NT2/D1 (cell line): ENCODE data around the gene CROT.

Experiments
- DNase-seq: peaks from one replicate; pipeline ENCODE4 v3.0.0-alpha.2; 2011; ENCODE audit warnings: low read depth, low spot score
- H3K27me3 ChIP-seq: 2 replicates; pipeline ENCODE4 v1.6.0; 2011; ENCODE audit warnings: mild to moderate bottlenecking; ENCODE audit not compliant: insufficient read length, insufficient read depth
- H3K36me3 ChIP-seq: 2 replicates; pipeline ENCODE4 v1.6.1; 2011; ENCODE audit warnings: mild to moderate bottlenecking, low read length, mixed read lengths; ENCODE audit not compliant: insufficient read depth, insufficient read length
- H3K4me1 ChIP-seq: 2 replicates; pipeline ENCODE4 v1.5.1; 2011; ENCODE audit not compliant: insufficient read depth, insufficient read length
- H3K4me3 ChIP-seq: 2 replicates; pipeline ENCODE4 v1.5.1; 2011; ENCODE audit warnings: low read depth; ENCODE audit not compliant: insufficient read length
- H3K9ac ChIP-seq: 2 replicates; pipeline ENCODE4 v1.6.0; 2011; ENCODE audit warnings: low read depth; ENCODE audit not compliant: insufficient read length
- H3K9me3 ChIP-seq: 2 replicates; pipeline ENCODE4 v1.5.1; 2011; ENCODE audit warnings: mild to moderate bottlenecking, low read length; ENCODE audit not compliant: insufficient read depth
- SUZ12 ChIP-seq: IDR thresholded peaks from 2 replicates; pipeline ENCODE4 v1.6.1; 2011; ENCODE audit not compliant: insufficient read length, insufficient read depth; ENCODE audit errors: extremely low read depth
- YY1 ChIP-seq: IDR thresholded peaks from 2 replicates; pipeline ENCODE4 v1.6.1; 2011; ENCODE audit not compliant: insufficient read length, insufficient read depth
- ZNF274 ChIP-seq: IDR thresholded peaks from 2 replicates; pipeline ENCODE4 v1.6.1; 2011; ENCODE audit warnings: mild to moderate bottlenecking, low read depth, low read length

CROT gene

GRCh38 chr7:87414794-87415188 lies 69.3 kb downstream of the CROT start:
- Histone ChIP-seq H3K27me3 (no peaks in the 10 kb centered on the region), H3K9ac (no peak overlapping the region), H3K4me1 (no peaks in the 10 kb centered on the region), H3K4me3 (no peak overlapping the region), H3K36me3 (no peaks in the 10 kb centered on the region), H3K9me3 (no peaks in the 10 kb centered on the region)
- TF ChIP-seq YY1, result no peak
- TF ChIP-seq SUZ12, result no peak
- no peak for TF ChIP-seq ZNF274
- no peak for DNase-seq

- H3K36me3 ChIP-seq, result no peaks in the 10 kb centered on the region
- H3K9ac ChIP-seq, result no peak overlapping the region
- no peak for TF ChIP-seq YY1
- TF ChIP-seq SUZ12, result no peak
- TF ChIP-seq ZNF274, result no peak
- no peak overlapping the region for H3K4me3 ChIP-seq
- no peaks in the 10 kb centered on the region for H3K4me1 ChIP-seq
- DNase-seq, result peak; percentile 62
- no peaks in the 10 kb centered on the region for H3K27me3 ChIP-seq
- H3K9me3 ChIP-seq, result no peaks in the 10 kb centered on the region
Measured at GRCh38 chr7:87416682-87417587, 71.5 kb downstream of the CROT start.

- no peaks in the 10 kb centered on the region for H3K27me3 ChIP-seq
- TF ChIP-seq YY1, result no peak
- TF ChIP-seq SUZ12, result no peak
- TF ChIP-seq ZNF274, result no peak
- DNase-seq, result no peak
Measured at GRCh38 chr7:87420173-87420572, 74.7 kb downstream of the CROT start.

GRCh38 chr7:87424075-87424474 lies 78.6 kb downstream of the CROT start:
- H3K4me1 ChIP-seq, result no peaks in the 10 kb centered on the region
- H3K27me3 ChIP-seq, result no peaks in the 10 kb centered on the region
- no peaks in the 10 kb centered on the region for H3K36me3 ChIP-seq
- TF ChIP-seq SUZ12 (no peak), ZNF274 (no peak), YY1 (no peak)
- DNase-seq, result no peak
- H3K9me3 ChIP-seq, result no peaks in the 10 kb centered on the region
- no peak overlapping the region for H3K9ac ChIP-seq
- no peak overlapping the region for H3K4me3 ChIP-seq

More at GRCh38 chr7:87420173-87420572, 74.7 kb downstream of the CROT start:
- no peaks in the 10 kb centered on the region for H3K36me3 ChIP-seq
- no peaks in the 10 kb centered on the region for H3K9me3 ChIP-seq
- no peak overlapping the region for H3K4me3 ChIP-seq
- no peaks in the 10 kb centered on the region for H3K4me1 ChIP-seq
- no peak overlapping the region for H3K9ac ChIP-seq

GRCh38 chr7:87426160-87426559 lies 80.7 kb downstream of the CROT start:
- no peak for DNase-seq
- Histone ChIP-seq H3K9me3 (no peaks in the 10 kb centered on the region), H3K4me1 (no peaks in the 10 kb centered on the region), H3K9ac (no peak overlapping the region), H3K36me3 (no peaks in the 10 kb centered on the region), H3K27me3 (no peaks in the 10 kb centered on the region), H3K4me3 (no peak overlapping the region)
- TF ChIP-seq YY1, result no peak
- no peak for TF ChIP-seq SUZ12
- TF ChIP-seq ZNF274, result no peak

GRCh38 chr7:87427288-87427687 lies 81.8 kb downstream of the CROT start:
- no peak for TF ChIP-seq YY1
- no peak for TF ChIP-seq SUZ12
- no peak for TF ChIP-seq ZNF274
- Histone ChIP-seq H3K4me1 (no peaks in the 10 kb centered on the region), H3K9me3 (no peaks in the 10 kb centered on the region), H3K9ac (no peak overlapping the region), H3K36me3 (no peaks in the 10 kb centered on the region), H3K27me3 (no peaks in the 10 kb centered on the region), H3K4me3 (no peak overlapping the region)
- DNase-seq, result no peak

- no peaks in the 10 kb centered on the region for H3K36me3 ChIP-seq
- H3K27me3 ChIP-seq, result no peaks in the 10 kb centered on the region
- TF ChIP-seq SUZ12, result no peak
- H3K9me3 ChIP-seq, result no peaks in the 10 kb centered on the region
- DNase-seq, result no peak
- no peak overlapping the region for H3K4me3 ChIP-seq
- H3K9ac ChIP-seq, result no peak overlapping the region
- no peaks in the 10 kb centered on the region for H3K4me1 ChIP-seq
Measured at GRCh38 chr7:87432536-87432935, 87.1 kb downstream of the CROT start.
